HepG2 (cell line): ENCODE data around the gene SPAG9. TPM values are rescaled to one million over a fixed set of nuclear protein-coding genes. Genes with fewer than 3 reads are reported as not detected.

ENCODE experiments used
- AGO2 ChIP-seq: fragments of 200-400 bp; formaldehyde crosslinking; optimal IDR thresholded peaks from 2 replicates; pipeline ENCODE3; 2017; ENCODE audit warnings: mild to moderate bottlenecking, low read depth, low read length, moderate library complexity
- ARNT2 ChIP-seq: sonication (generic); formaldehyde crosslinking; IDR thresholded peaks from 2 replicates; pipeline ENCODE4 v1.8.0; 2022; ENCODE audit warnings: mild to moderate bottlenecking, low read depth, missing genetic modification reagents, moderate library complexity
- DBP ChIP-seq: sonication (generic); formaldehyde crosslinking; IDR thresholded peaks from 2 replicates; pipeline ENCODE4 v1.4.0; 2020; ENCODE audit warnings: missing genetic modification reagents; ENCODE audit errors: not compliant biosample characterization
- KLF15 ChIP-seq: sonication (generic); formaldehyde crosslinking; IDR thresholded peaks from 2 replicates; pipeline ENCODE4 v1.8.1; 2023; ENCODE audit warnings: borderline replicate concordance, mild to moderate bottlenecking, inconsistent platforms, missing genetic modification reagents, mixed read lengths
- NFE2L1 ChIP-seq: sonication (generic); formaldehyde crosslinking; IDR thresholded peaks from 2 replicates; pipeline ENCODE4 v1.4.0; 2020; ENCODE audit warnings: missing genetic modification reagents, mild to moderate bottlenecking, borderline replicate concordance
- NRL ChIP-seq: sonication (generic); formaldehyde crosslinking; IDR thresholded peaks from 2 replicates; pipeline ENCODE4 v1.5.0; 2020; ENCODE audit warnings: missing genetic modification reagents, mild to moderate bottlenecking, moderate library complexity, borderline replicate concordance
- RFX5 ChIP-seq: IDR thresholded peaks from 2 replicates; pipeline ENCODE4 v1.6.1; 2011; ENCODE audit warnings: low read depth, low read length, improper control_type of control experiment
- SKI ChIP-seq: fragments of 450-650 bp; IDR thresholded peaks from one replicate; pipeline ENCODE4 v1.6.1; 2018; ENCODE audit warnings: mild to moderate bottlenecking; ENCODE audit not compliant: partially characterized antibody
- SP5 ChIP-seq: IDR thresholded peaks from 2 replicates; pipeline ENCODE4 v1.6.1; 2016; ENCODE audit warnings: low read depth, borderline replicate concordance
- TRAFD1 ChIP-seq: sonication (generic); formaldehyde crosslinking; IDR thresholded peaks from 2 replicates; pipeline ENCODE4 v1.5.1; 2020; ENCODE audit warnings: missing genetic modification reagents, mild to moderate bottlenecking, borderline replicate concordance
- YEATS2 ChIP-seq: sonication (generic); formaldehyde crosslinking; IDR thresholded peaks from 2 replicates; pipeline ENCODE4 v1.4.0; 2020; ENCODE audit warnings: missing genetic modification reagents, borderline replicate concordance
- ZNF496 ChIP-seq: sonication (generic); formaldehyde crosslinking; IDR thresholded peaks from 2 replicates; pipeline ENCODE4 v1.8.1; 2023; ENCODE audit warnings: mild to moderate bottlenecking, moderate library complexity, missing genetic modification reagents; ENCODE audit not compliant: insufficient replicate concordance
- ZNF552 ChIP-seq: sonication (generic); formaldehyde crosslinking; IDR thresholded peaks from 2 replicates; pipeline ENCODE4 v1.9.0; 2022; ENCODE audit warnings: missing genetic modification reagents, mild to moderate bottlenecking, borderline replicate concordance
- ZNF678 ChIP-seq: sonication (generic); formaldehyde crosslinking; IDR thresholded peaks from 2 replicates; pipeline ENCODE4 v1.4.0; 2020; ENCODE audit warnings: mild to moderate bottlenecking, missing genetic modification reagents
- ZNF780A ChIP-seq: sonication (generic); formaldehyde crosslinking; IDR thresholded peaks from 2 replicates; pipeline ENCODE4 v1.8.0; 2022; ENCODE audit warnings: mild to moderate bottlenecking, missing genetic modification reagents, moderate library complexity
- polyA plus RNA-seq, 8 experiments: library from polyadenylated mRNA; depleted of rRNA in 3 of 8; stranded (reverse) in 7 of 8; unstranded in 1 of 8; fragments of >200 nt; fragmentation: Illumina TruSeq in 4 of 8; extraction: Trizol in 4 of 8; gene quantifications; 2 replicates each; pipeline versions ENCODE4 v1.2.1 to v1.2.3, GENCODE V29; 2011 to 2016; ENCODE audit warnings: low read depth in 4 of 8, missing spikeins in 1 of 8, mixed read lengths in 1 of 8; ENCODE audit not compliant: insufficient read depth in 1 of 8
- total RNA-seq, 5 experiments: library from RNA; depleted of rRNA; stranded (reverse); fragments of >200 nt; fragmentation: Illumina TruSeq; extraction: Trizol; gene quantifications; 2 replicates each; pipeline ENCODE4 v1.2.3, GENCODE V29; 2016; ENCODE audit warnings: low read depth in 1 of 5
- TF ChIP-seq, protein P1 (sequence below): sonication (generic); formaldehyde crosslinking; IDR thresholded peaks from 2 replicates; pipeline ENCODE4 v1.4.0; 2020; ENCODE audit warnings: mild to moderate bottlenecking, missing genetic modification reagents
- TF ChIP-seq, protein P2 (sequence below): sonication (generic); formaldehyde crosslinking; IDR thresholded peaks from 2 replicates; pipeline ENCODE4 v1.8.0; 2022; ENCODE audit warnings: mild to moderate bottlenecking, missing genetic modification reagents, moderate library complexity

SPAG9 gene
- total and polyA plus RNA-seq, 2 of the 13 experiments (the other 11 are each of a cell fraction or from before 2014, with no cell fraction given), result 43.2 to 78.6 TPM

DNA sequence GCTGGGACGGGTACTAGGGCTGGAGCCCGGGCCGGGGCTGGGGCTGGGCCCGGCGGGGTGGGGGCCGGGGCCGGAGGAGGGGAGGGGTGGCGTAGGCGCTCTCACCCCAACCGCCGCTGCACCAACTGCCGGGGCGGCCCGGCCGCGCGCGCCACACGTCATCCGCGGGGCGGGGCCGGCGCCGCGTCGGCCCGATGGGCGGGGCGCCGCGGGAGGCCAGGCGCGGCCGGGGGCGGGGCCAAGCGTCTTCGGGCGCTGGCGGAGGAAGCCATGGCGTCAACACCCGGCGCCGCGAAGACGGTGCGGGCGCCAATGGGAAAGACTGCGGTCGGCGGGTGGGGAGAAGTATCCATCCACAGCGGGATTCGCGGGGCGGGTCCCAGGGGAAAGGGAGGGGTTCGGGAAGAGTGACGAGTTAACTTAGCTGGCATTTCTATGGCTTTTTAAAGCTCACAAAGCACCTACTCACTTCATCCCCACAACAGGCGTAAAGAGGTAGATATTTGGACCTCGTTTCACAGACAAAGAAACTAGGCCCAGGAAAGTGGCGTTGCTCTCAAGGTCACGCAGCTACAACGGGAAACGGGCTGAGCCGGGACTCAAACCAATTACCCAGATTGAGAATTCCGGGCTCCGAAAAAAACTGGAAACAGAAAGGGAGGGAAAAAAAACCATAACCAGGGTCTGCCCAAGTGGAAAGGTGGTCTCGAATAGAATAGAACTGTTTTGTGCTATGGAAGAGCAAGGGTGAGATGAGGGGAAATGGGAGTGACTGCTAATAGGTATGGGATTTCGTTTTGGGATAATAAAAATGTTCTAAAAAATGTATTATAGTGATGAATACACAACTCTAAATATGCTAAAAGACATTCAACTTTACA is at the start of gene SPAG9 (continued):
- peak; percentile 25 for TF ChIP-seq SKI
- no peak for TF ChIP-seq AGO2
- TF ChIP-seq KLF15 (CRISPR knock-in tag), result no peak
- no peak for TF ChIP-seq NFE2L1 (CRISPR knock-in tag)
- TF ChIP-seq YEATS2, result no peak; the same call in 1 of the 2 replicates
- no peak for TF ChIP-seq ZNF552 (CRISPR knock-in tag)
- no peak for TF ChIP-seq ZNF496 (CRISPR knock-in tag)
- TF ChIP-seq DBP (CRISPR knock-in tag), result no peak
- peak; percentile 56; the same call in 1 of the 2 replicates for TF ChIP-seq RFX5
- TF ChIP-seq NRL (CRISPR knock-in tag), result no peak
- TF ChIP-seq, protein P1, sequence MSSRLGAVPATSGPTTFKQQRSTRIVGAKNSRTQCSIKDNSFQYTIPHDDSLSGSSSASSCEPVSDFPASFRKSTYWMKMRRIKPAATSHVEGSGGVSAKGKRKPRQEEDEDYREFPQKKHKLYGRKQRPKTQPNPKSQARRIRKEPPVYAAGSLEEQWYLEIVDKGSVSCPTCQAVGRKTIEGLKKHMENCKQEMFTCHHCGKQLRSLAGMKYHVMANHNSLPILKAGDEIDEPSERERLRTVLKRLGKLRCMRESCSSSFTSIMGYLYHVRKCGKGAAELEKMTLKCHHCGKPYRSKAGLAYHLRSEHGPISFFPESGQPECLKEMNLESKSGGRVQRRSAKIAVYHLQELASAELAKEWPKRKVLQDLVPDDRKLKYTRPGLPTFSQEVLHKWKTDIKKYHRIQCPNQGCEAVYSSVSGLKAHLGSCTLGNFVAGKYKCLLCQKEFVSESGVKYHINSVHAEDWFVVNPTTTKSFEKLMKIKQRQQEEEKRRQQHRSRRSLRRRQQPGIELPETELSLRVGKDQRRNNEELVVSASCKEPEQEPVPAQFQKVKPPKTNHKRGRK (CRISPR knock-in tag), result no peak
- TF ChIP-seq, protein P2, sequence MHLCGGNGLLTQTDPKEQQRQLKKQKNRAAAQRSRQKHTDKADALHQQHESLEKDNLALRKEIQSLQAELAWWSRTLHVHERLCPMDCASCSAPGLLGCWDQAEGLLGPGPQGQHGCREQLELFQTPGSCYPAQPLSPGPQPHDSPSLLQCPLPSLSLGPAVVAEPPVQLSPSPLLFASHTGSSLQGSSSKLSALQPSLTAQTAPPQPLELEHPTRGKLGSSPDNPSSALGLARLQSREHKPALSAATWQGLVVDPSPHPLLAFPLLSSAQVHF (CRISPR knock-in tag), result no peak
- TF ChIP-seq ZNF780A (CRISPR knock-in tag), result no peak
- TF ChIP-seq ZNF678 (CRISPR knock-in tag), result 0 out of 2 replicates have a peak, but pooled peaks have one; percentile 22
- no peak for TF ChIP-seq TRAFD1
- TF ChIP-seq SP5 (CRISPR knock-in tag), result peak; percentile 41; the same call in 1 of the 2 replicates
- TF ChIP-seq ARNT2 (CRISPR knock-in tag), result 0 out of 2 replicates have a peak, but pooled peaks have one; percentile 34
